Measurements from ENCODE around the gene MRPS5. TPM values are rescaled to one million over a fixed set of nuclear protein-coding genes. Genes with fewer than 3 reads are reported as not detected.
A peak's percentile ranks its signal among the peaks of the same experiment; 100 is the strongest.

The MRPS5 gene
- total RNA-seq, 2 donors from 2014 or later, result 76.0 to 93.9 TPM

DNA sequence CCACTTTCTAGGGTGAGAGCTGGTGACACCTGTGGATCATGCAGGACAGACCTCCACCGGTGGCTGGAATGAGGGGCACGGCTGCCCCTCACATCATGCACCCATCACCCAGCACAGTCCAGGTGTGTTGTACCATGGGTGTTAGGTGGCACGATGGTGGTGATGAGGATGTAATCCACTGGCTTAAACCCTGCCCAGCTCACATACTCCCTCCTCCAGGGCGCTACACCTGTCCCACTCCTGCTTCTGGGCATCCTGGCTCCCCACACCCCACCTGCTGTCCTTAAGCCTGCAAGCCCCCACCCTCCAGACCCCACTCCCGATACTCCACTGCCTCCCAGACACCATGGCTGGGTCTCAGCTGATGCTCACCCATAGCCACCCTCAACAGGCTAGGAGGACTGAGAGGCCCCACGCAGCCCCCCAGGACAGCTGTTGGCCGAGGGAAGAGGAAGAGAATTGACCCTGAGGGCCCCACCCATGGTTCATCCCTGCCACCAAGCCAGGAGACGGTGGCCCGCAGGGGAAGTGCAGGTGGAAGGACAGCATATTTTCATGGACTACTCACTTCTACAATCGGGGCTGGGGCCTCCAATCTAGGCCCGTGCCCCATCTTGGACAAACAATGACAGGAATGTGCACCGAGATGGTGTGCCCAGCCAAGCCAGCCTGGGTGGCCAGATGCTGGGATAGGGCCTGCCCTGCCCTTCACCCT lies 61.8 kb downstream of the MRPS5 start:
- H3K27me3 Mint-ChIP-seq, result no peaks in the 10 kb centered on the region
- H3K9me3 Mint-ChIP-seq, result no peaks in the 10 kb centered on the region
- H3K27ac Mint-ChIP-seq, result no peak overlapping the region
- peaks cover 32% of the 10 kb centered on the region for H3K4me1 Mint-ChIP-seq
- ATAC-seq (replicated peaks), result no peak
- no peak overlapping the region for H3K4me3 Mint-ChIP-seq
- no peaks in the 10 kb centered on the region for H3K36me3 Mint-ChIP-seq (ENCODE audit: low read depth)

DNA sequence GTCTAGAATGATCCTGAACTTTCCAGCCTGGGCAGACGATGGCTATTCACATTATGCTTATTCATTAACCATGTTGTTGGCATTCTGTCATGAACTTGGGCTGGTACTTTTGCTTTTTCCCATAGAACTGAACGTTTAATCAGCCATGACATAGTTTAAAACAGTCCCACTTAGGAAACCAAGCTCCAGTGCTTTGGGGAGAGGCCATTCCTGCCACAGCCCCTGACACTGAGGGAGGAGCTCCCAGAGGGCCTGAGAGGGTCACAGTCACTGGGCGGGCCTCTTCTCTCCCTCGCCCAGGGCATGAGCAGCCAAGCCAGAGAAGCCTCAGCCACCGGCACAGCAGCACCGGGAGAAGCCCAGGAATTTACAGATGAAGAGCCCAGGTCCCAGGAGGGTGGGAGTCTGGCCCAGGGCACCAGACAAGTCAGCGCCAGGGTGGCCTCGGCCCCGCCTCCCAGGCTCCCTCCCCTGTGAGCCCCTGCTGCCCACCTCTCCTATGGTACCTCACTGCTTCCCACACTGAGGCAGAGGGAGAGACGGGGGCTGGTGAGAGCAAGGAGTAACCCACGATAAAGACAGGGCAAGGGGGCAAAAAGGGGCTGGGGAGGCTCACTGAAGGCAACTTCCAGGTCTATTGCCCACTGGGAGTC lies 62.5 kb downstream of the MRPS5 start:
- peaks cover 33% of the 10 kb centered on the region for H3K4me1 Mint-ChIP-seq
- H3K27ac Mint-ChIP-seq, result no peak overlapping the region
- no peak for ATAC-seq (replicated peaks)
- H3K4me3 Mint-ChIP-seq, result no peak overlapping the region
- no peaks in the 10 kb centered on the region for H3K27me3 Mint-ChIP-seq
- no peaks in the 10 kb centered on the region for H3K9me3 Mint-ChIP-seq
- H3K36me3 Mint-ChIP-seq (ENCODE audit: low read depth), result no peaks in the 10 kb centered on the region

DNA sequence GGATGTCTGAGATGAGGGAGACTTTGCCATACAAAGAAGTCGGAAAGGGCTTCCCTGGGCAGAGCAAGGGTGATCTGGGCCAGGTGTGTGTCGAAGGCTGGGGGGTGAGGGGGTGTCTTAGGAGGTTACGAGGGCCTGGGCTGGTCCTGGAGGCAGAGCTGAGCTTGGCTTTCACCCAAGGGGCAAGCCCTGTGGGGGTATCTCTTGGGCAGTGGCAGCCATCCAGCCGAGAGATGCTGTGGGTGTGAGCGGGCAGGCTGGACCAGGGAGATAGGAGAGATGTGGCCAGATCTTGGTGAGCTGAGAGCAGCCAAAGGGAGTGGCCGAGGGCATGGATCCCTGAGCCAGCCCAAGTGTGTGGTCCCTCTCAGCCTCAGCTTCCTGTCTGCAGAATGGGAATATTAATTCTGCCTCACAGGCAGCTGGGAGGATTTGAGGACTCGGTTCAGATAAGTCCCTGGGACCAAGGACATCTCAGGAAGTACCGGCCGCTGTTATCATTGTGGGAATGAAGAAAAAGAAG lies 63.1 kb downstream of the MRPS5 start:
- H3K27me3 Mint-ChIP-seq, result no peaks in the 10 kb centered on the region
- H3K27ac Mint-ChIP-seq, result peak overlapping the region; percentile 2
- ATAC-seq (replicated peaks), result no peak
- H3K4me3 Mint-ChIP-seq, result no peak overlapping the region
- H3K4me1 Mint-ChIP-seq, result peaks cover 30% of the 10 kb centered on the region
- H3K9me3 Mint-ChIP-seq, result no peaks in the 10 kb centered on the region
- peaks cover 2% of the 10 kb centered on the region for H3K36me3 Mint-ChIP-seq (ENCODE audit: low read depth)

DNA sequence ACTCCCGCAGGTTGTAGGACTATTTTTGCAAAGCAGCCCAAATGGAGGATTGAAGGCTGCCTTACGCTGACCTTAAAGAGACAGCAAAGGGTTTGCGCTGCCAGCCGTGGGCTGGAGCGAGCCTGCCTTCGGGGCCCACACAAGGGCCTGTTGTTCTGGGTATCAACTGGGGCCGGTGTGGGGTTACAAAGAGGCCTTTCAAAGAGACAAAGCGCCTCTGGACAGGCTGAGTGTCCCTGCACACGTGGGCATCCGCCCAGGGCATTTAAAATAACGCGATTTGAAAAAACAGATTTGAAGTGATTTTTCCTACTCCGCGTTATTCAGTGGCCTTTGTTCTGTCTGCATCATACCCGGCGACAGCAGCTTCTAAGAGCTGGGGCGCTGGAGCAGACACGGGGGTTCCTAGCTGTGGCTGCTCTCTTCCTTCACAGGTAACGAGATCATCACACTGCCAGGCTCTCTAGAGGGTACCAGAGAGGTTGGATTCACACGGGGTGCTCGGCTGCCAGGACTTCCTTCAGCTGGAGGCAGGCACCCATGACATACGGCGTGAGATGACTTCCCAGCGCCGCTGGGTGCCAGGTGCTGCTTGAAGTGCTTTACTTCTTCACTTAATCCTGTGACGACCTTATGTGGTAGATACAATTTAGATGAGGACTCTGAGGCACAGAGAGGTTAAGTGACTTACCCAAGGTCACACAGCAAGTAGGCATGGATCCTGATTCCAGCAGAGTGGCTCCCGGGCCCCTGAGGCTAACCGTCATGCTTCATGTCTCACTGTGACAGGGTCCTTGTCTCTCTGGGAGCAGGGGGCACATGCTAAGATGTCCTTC lies 63.9 kb downstream of the MRPS5 start:
- Mint-ChIP-seq H3K27me3 (no peaks in the 10 kb centered on the region), H3K27ac (peak overlapping the region; percentile 2)

DNA sequence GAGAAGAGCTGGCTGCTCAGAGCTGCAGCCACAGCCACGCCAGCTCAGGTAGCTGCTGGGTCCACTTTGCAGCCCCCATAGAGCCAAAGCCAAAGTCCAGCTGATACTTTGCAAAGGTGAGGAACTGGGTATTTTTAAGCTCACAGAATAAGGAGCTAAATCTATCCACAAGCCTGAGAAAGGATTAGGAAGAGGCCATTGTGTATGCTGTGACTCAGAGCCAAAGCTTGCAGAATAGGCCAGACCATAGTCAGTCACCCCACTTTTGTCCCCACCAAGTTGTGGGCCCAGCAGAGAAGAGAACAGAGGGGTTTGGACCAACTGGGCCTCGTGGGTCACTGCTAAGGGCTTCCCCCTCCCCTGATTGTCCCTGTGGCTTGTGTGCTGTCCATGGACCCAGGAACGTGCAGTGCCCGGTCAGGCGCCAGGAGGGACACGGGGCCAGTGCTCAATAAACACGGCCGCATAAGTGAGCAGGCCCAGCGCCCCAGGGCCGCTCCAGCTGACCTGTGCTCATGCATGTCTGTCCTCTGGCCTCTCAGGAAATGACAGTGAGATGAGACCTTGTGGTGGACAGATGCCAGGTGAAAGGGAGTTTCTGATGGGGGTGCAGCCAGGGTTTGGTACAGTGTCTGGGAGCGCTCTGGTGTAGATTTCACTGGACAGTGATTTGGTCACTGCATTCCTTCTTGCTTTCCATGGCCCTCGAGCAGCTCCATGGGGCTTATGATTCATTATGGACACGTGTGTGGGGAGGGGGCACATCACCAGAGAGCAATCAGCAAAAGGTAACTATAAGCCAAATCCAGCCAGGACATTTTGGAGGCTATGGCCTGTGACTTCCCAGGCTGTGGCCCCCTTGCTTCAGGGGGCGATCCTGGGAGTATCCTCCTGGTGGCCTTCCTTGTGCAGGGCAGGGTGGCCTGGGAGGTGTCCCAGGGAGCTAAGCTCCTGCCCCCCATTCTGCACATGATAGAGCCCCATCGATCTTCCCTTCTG lies 64.8 kb downstream of the MRPS5 start:
- H3K27ac Mint-ChIP-seq, result peak overlapping the region; percentile 66
- H3K4me1 Mint-ChIP-seq, result peaks cover 19% of the 10 kb centered on the region
- ATAC-seq (replicated peaks), result no peak
- no peaks in the 10 kb centered on the region for H3K9me3 Mint-ChIP-seq
- no peak overlapping the region for H3K4me3 Mint-ChIP-seq
- peaks cover 13% of the 10 kb centered on the region for H3K36me3 Mint-ChIP-seq (ENCODE audit: low read depth)
- no peaks in the 10 kb centered on the region for H3K27me3 Mint-ChIP-seq

More for the DNA sequence above, 63.9 kb downstream of the MRPS5 start:
- H3K4me1 Mint-ChIP-seq, result peaks cover 26% of the 10 kb centered on the region
- H3K9me3 Mint-ChIP-seq, result no peaks in the 10 kb centered on the region
- H3K4me3 Mint-ChIP-seq, result no peak overlapping the region
- ATAC-seq (replicated peaks), result no peak
- H3K36me3 Mint-ChIP-seq (ENCODE audit: low read depth), result peaks cover 6% of the 10 kb centered on the region

DNA sequence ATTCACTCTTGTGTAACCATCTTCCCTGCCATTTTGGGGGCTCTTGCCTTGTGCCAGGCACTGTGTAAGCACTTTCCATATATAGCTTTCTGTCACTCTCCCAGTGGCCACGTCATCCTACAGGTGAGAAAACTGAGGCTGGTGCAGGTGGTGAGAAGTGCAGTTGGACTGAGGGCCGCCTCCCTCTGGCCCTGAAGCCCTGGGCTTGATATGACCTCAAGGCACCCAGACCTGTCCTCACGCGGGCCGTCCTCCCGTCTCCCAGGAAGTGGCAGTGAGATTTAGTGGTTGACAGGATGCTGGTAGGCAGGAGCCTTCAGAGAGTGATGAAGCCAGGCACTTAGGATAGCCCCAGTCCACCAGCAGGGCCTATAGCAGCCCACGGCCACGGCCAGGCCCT lies 65.6 kb downstream of the MRPS5 start:
- Mint-ChIP-seq H3K36me3 (ENCODE audit: low read depth) (peaks cover 20% of the 10 kb centered on the region), H3K9me3 (no peaks in the 10 kb centered on the region), H3K27me3 (no peaks in the 10 kb centered on the region), H3K27ac (peak overlapping the region; percentile 66), H3K4me3 (no peak overlapping the region), H3K4me1 (peaks cover 25% of the 10 kb centered on the region)
- peak; percentile 16 for ATAC-seq (replicated peaks)

DNA sequence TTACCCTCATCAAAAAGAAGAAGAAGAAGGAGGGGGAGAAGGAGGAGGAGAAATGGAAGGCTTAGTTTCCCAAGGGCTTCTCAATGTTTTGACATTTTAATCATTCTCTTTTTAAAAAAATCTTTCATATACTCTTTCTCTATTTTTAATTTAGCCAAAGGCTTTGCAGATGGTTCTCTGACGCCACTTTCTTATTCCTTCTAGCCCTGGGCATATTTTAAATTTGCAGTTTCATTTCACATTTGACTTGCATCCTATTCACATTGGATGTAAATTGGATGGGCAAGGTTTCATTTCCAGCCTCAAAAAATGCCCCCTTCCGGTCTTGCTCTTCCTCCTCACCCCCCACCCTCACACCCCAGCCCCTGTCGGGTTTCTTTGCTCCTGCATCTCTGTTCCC lies 66.3 kb downstream of the MRPS5 start:
- peak overlapping the region; percentile 38 for H3K4me3 Mint-ChIP-seq
- H3K36me3 Mint-ChIP-seq (ENCODE audit: low read depth), result peaks cover 28% of the 10 kb centered on the region
- H3K9me3 Mint-ChIP-seq, result no peaks in the 10 kb centered on the region
- peaks cover 32% of the 10 kb centered on the region for H3K4me1 Mint-ChIP-seq
- no peak for ATAC-seq (replicated peaks)
- H3K27me3 Mint-ChIP-seq, result no peaks in the 10 kb centered on the region
- H3K27ac Mint-ChIP-seq, result peak overlapping the region; percentile 66

DNA sequence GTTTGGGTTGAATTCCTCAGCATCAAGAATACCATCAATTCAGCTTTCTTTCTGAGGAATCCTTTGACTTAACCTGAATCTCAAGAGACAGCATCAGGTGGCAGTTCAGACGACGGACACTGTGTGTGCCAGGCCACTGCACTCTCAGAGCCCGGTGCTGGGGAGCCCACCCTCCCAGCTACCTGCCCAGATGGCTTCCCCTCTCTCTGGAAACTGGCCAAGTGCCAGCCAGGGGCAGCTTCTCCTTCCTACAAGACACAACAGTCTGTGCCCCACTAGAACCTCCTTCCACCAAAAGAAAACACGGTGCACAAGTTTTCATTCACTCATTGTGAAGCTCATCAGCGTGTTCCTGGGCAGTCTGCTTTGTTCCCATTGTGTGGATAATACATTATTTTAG lies 67.6 kb downstream of the MRPS5 start:
- no peak for ATAC-seq (replicated peaks)
- peaks cover 38% of the 10 kb centered on the region for H3K4me1 Mint-ChIP-seq
- no peaks in the 10 kb centered on the region for H3K9me3 Mint-ChIP-seq
- H3K27me3 Mint-ChIP-seq, result no peaks in the 10 kb centered on the region
- H3K36me3 Mint-ChIP-seq (ENCODE audit: low read depth), result peaks cover 38% of the 10 kb centered on the region
- H3K4me3 Mint-ChIP-seq, result no peak overlapping the region
- no peak overlapping the region for H3K27ac Mint-ChIP-seq

DNA sequence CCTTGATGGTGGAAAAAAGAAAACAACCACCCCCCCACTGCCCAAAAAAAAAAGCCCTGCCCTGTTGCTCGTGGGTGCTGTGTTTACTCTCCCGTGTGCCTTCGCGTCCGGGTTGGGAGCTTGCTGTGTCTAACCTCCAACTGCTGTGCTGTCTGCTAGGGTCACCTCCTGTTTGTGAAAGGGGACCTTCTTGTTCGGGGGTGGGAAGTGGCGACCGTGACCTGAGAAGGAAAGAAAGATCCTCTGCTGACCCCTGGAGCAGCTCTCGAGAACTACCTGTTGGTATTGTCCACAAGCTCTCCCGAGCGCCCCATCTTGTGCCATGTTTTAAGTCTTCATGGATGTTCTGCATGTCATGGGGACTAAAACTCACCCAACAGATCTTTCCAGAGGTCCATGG lies 68.1 kb downstream of the MRPS5 start:
- ATAC-seq (replicated peaks), result no peak
- Mint-ChIP-seq H3K36me3 (ENCODE audit: low read depth) (peaks cover 43% of the 10 kb centered on the region), H3K4me1 (peaks cover 38% of the 10 kb centered on the region), H3K27me3 (no peaks in the 10 kb centered on the region), H3K27ac (no peak overlapping the region), H3K9me3 (no peaks in the 10 kb centered on the region), H3K4me3 (no peak overlapping the region)

DNA sequence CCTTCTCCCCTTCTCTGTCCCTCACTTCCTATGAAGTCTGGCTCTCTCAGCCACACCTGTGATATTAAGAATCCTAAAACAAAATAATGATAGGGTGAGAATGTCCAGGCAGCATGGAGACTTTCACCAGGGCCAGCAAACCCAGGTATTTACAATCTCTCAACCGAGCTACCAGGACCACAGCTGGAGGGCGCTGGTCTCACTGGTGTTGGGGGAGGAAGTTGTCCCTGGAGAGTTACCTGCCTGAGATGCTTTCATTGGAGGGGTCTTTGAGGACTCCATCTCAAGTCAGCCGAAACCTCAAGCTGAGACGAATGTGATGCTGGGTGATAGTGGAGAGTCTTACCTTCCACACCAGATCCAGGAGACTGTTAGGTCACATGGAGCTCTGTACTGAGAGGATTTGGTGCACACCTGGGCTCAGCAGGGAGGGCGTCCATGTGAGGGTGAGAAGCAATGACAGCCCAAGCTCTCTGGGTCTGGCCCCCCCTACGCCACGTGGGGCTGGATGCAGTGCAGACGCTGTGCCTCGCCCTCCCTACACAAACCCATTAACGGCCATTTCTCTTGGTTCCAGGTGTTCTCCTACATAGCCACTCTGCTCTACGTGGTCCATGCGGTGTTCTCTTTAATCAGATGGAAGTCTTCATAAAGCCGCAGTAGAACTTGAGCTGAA lies 68.7 kb downstream of the MRPS5 start:
- Mint-ChIP-seq H3K4me3 (no peak overlapping the region), H3K27me3 (no peaks in the 10 kb centered on the region), H3K9me3 (no peaks in the 10 kb centered on the region), H3K36me3 (ENCODE audit: low read depth) (peaks cover 46% of the 10 kb centered on the region), H3K27ac (no peak overlapping the region), H3K4me1 (peaks cover 38% of the 10 kb centered on the region)
- ATAC-seq (replicated peaks), result no peak

DNA sequence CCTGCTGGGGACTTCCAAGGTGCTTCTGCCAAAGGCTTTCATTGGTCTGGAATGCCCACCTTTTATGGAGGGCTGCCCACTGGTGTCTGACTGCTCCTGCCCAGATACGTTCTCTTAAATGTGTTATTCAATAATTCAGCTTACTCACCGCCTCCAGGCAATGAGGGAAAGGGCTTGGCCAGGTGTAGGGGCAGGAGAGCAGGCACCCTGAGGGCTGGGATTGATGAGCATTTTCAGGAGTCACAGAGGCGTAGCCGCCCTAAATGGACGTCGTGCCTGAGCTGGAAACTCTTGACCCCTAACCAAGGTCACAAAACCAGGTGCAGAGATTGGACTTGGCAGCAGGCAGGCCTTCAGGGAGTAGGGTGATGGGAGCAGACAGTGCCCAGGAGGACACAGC lies 69.3 kb downstream of the MRPS5 start:
- Mint-ChIP-seq H3K36me3 (ENCODE audit: low read depth) (peaks cover 46% of the 10 kb centered on the region), H3K27ac (no peak overlapping the region)

DNA sequence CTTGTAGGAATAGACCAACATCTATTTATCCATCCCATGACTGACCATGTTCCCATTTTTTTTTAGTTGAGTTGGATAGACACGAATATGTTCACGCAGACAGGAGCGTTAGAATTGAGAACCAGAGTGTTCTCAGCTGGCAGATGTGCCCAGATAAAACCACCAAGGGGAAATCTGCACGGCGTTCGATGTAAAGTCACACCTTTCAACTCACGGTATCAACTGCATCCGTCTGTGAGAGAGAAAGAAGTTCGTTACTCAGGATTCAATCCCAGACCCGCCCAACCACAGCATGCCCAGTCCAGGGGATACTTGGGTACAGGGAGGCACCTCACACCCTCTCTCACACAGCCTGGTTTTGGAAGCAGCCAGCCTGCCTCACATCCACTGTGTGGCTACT lies 70.0 kb downstream of the MRPS5 start:
- no peaks in the 10 kb centered on the region for H3K27me3 Mint-ChIP-seq
- no peak overlapping the region for H3K4me3 Mint-ChIP-seq
- peaks cover 42% of the 10 kb centered on the region for H3K4me1 Mint-ChIP-seq
- ATAC-seq (replicated peaks), result no peak
- H3K36me3 Mint-ChIP-seq (ENCODE audit: low read depth), result peaks cover 46% of the 10 kb centered on the region
- peak overlapping the region; percentile 90 for H3K27ac Mint-ChIP-seq
- no peaks in the 10 kb centered on the region for H3K9me3 Mint-ChIP-seq

More for the DNA sequence above, 69.3 kb downstream of the MRPS5 start:
- ATAC-seq (replicated peaks), result no peak
- no peak overlapping the region for H3K4me3 Mint-ChIP-seq
- peaks cover 38% of the 10 kb centered on the region for H3K4me1 Mint-ChIP-seq
- H3K9me3 Mint-ChIP-seq, result no peaks in the 10 kb centered on the region
- H3K27me3 Mint-ChIP-seq, result no peaks in the 10 kb centered on the region

All from activated T-helper 17 cell treated with anti-CD3 and anti-CD28 coated beads, Interleukin-2, amount 50 U/mL, for 72 hours (primary cell).